WTC11 (cell line): ENCODE results near the gene SPG21.

Experiments
- CTCF ChIP-seq: fragments of 200-600 bp; IDR thresholded peaks from 2 replicates; pipeline ENCODE4 v1.8.0; 2022; ENCODE audit warnings: antibody characterized with exemption
- ELF4 ChIP-seq: sonication (generic); formaldehyde crosslinking; IDR thresholded peaks from 2 replicates; pipeline ENCODE4 v1.8.1; 2022; ENCODE audit warnings: low read depth, mild to moderate bottlenecking, moderate library complexity, missing genetic modification reagents

GRCh38 chr15:64951777-64952418, 37.8 kb downstream of the SPG21 start:
- no peak for TF ChIP-seq ELF4 (CRISPR knock-in tag)
- no peak for TF ChIP-seq CTCF
